Ectodermal cell (in vitro differentiated cells): ENCODE measurements around the gene UBAC1.
"Not testable (repeated sequence)": the region's sequence is repeated elsewhere in the genome, so short reads cannot be mapped to it uniquely, and the experiment has no call there.

Experiments used
- H3K27ac ChIP-seq: 2 replicates; pipeline ENCODE4 v1.7.0; 2013; ENCODE audit warnings: mild to moderate bottlenecking, low read depth, low read length; ENCODE audit not compliant: insufficient read depth, poor library complexity, severe bottlenecking
- H3K27me3 ChIP-seq: 2 replicates; pipeline ENCODE4 v1.7.0; 2013; ENCODE audit warnings: mild to moderate bottlenecking, low read length; ENCODE audit not compliant: insufficient read depth, control insufficient read depth, poor library complexity, severe bottlenecking
- H3K36me3 ChIP-seq: one replicate; pipeline ENCODE4 v1.7.0; 2013; ENCODE audit warnings: low read length; ENCODE audit not compliant: control insufficient read depth, insufficient read depth
- H3K4me1 ChIP-seq: one replicate; pipeline ENCODE4 v1.7.0; 2013; ENCODE audit warnings: low read length; ENCODE audit not compliant: control insufficient read depth, insufficient read depth
- H3K4me3 ChIP-seq: 2 replicates; pipeline ENCODE4 v1.7.0; 2013; ENCODE audit warnings: low read depth, low read length, control low read depth; ENCODE audit not compliant: insufficient read depth
- H3K9me3 ChIP-seq: 2 replicates; pipeline ENCODE4 v1.7.0; 2013; ENCODE audit warnings: mild to moderate bottlenecking, low read length, moderate library complexity; ENCODE audit not compliant: control insufficient read depth
- WGBS, 2 experiments: methylation state at CpG; one replicate each; pipeline ENCODE4 v1.1.7; 2013; ENCODE audit warnings: missing lambda C conversion rate in 2 of 2; 5-methylcytosine and 5-hydroxymethylcytosine counted together

The UBAC1 gene

GRCh38 chr9:135921749-135922310 is 39.3 kb downstream of the UBAC1 start:
- WGBS, 2 experiments: 90 to 92% methylated on average over 12 to 14 of the region's 14 CpGs
- H3K4me1 ChIP-seq: no peaks in the 10 kb centered on the region
- no peaks in the 10 kb centered on the region for H3K36me3 ChIP-seq
- no peak overlapping the region for H3K27ac ChIP-seq
- no peaks in the 10 kb centered on the region for H3K27me3 ChIP-seq
- no peak overlapping the region for H3K4me3 ChIP-seq
- H3K9me3 ChIP-seq: no peaks in the 10 kb centered on the region

- WGBS, 2 experiments: 88 to 89% methylated on average over 23 to 24 of the region's 24 CpGs
- H3K9me3 ChIP-seq: peaks cover 4% of the 10 kb centered on the region
- H3K36me3 ChIP-seq: peaks cover 3% of the 10 kb centered on the region
- H3K4me3 ChIP-seq: no peak overlapping the region
- no peaks in the 10 kb centered on the region for H3K27me3 ChIP-seq
- no peaks in the 10 kb centered on the region for H3K4me1 ChIP-seq
- no peak overlapping the region for H3K27ac ChIP-seq
Measured at GRCh38 chr9:135920973-135921585, 40.1 kb downstream of the UBAC1 start.

- Histone ChIP-seq H3K27ac (no peak overlapping the region), H3K27me3 (no peaks in the 10 kb centered on the region), H3K9me3 (peaks cover 4% of the 10 kb centered on the region), H3K4me1 (no peaks in the 10 kb centered on the region), H3K36me3 (peaks cover 10% of the 10 kb centered on the region), H3K4me3 (no peak overlapping the region)
- 91 to 94% methylated on average over 15 of the region's 15 CpGs for WGBS, 2 experiments
Measured at GRCh38 chr9:135920256-135920930, 40.8 kb downstream of the UBAC1 start.

- Histone ChIP-seq H3K4me3 (no peak overlapping the region), H3K27ac (no peak overlapping the region), H3K27me3 (no peaks in the 10 kb centered on the region), H3K36me3 (peaks cover 20% of the 10 kb centered on the region), H3K4me1 (no peaks in the 10 kb centered on the region), H3K9me3 (peaks cover 6% of the 10 kb centered on the region)
- 96 to 97% methylated on average over 11 of the region's 11 CpGs for WGBS, 2 experiments
Measured at GRCh38 chr9:135919318-135919890, 41.8 kb downstream of the UBAC1 start.

GRCh38 chr9:135916227-135916626 is 44.9 kb downstream of the UBAC1 start:
- WGBS, 2 experiments: 86 to 93% methylated on average over 12 of the region's 12 CpGs
- H3K27me3 ChIP-seq, H3K4me3 ChIP-seq, H3K27ac ChIP-seq, H3K4me1 ChIP-seq: not testable (repeated sequence)
- Histone ChIP-seq H3K9me3 (peaks cover 14% of the 10 kb centered on the region), H3K36me3 (peaks cover 42% of the 10 kb centered on the region)

GRCh38 chr9:135914921-135915320 is 46.3 kb downstream of the UBAC1 start:
- H3K36me3 ChIP-seq: peaks cover 52% of the 10 kb centered on the region
- H3K4me1 ChIP-seq: no peaks in the 10 kb centered on the region
- H3K27ac ChIP-seq: no peak overlapping the region
- 98 to 100% methylated on average over 1 of the region's 1 CpG for WGBS, 2 experiments
- peaks cover 16% of the 10 kb centered on the region for H3K9me3 ChIP-seq
- no peak overlapping the region for H3K4me3 ChIP-seq
- no peaks in the 10 kb centered on the region for H3K27me3 ChIP-seq

- Histone ChIP-seq H3K9me3 (peaks cover 14% of the 10 kb centered on the region), H3K36me3 (peaks cover 50% of the 10 kb centered on the region)
- 96 to 97% methylated on average over 9 of the region's 9 CpGs for WGBS, 2 experiments
- not testable (repeated sequence) for H3K27me3 ChIP-seq, H3K4me1 ChIP-seq, H3K27ac ChIP-seq, H3K4me3 ChIP-seq
Measured at GRCh38 chr9:135911233-135911632, 49.9 kb downstream of the UBAC1 start.

GRCh38 chr9:135910757-135911156 is 50.4 kb downstream of the UBAC1 start:
- no peaks in the 10 kb centered on the region for H3K27me3 ChIP-seq
- peaks cover 12% of the 10 kb centered on the region for H3K9me3 ChIP-seq
- H3K36me3 ChIP-seq: peaks cover 46% of the 10 kb centered on the region
- no peak overlapping the region for H3K4me3 ChIP-seq
- WGBS, 2 experiments: 94 to 96% methylated on average over 9 of the region's 9 CpGs
- peaks cover 7% of the 10 kb centered on the region for H3K4me1 ChIP-seq
- H3K27ac ChIP-seq: no peak overlapping the region

GRCh38 chr9:135910216-135910615 is 51.0 kb downstream of the UBAC1 start:
- WGBS, 2 experiments: 82 to 88% methylated on average over 2 of the region's 2 CpGs
- H3K4me1 ChIP-seq: peaks cover 12% of the 10 kb centered on the region
- no peak overlapping the region for H3K27ac ChIP-seq
- peaks cover 12% of the 10 kb centered on the region for H3K9me3 ChIP-seq
- H3K27me3 ChIP-seq: no peaks in the 10 kb centered on the region
- H3K4me3 ChIP-seq: no peak overlapping the region
- H3K36me3 ChIP-seq: peaks cover 40% of the 10 kb centered on the region

GRCh38 chr9:135909371-135909770 is 51.8 kb downstream of the UBAC1 start:
- H3K4me3 ChIP-seq: no peak overlapping the region
- H3K9me3 ChIP-seq: peaks cover 9% of the 10 kb centered on the region
- H3K4me1 ChIP-seq: peaks cover 13% of the 10 kb centered on the region
- H3K36me3 ChIP-seq: peaks cover 32% of the 10 kb centered on the region
- WGBS, 2 experiments: 94 to 97% methylated on average over 6 of the region's 6 CpGs
- H3K27ac ChIP-seq: no peak overlapping the region
- H3K27me3 ChIP-seq: no peaks in the 10 kb centered on the region
